Measurements from ENCODE around the gene SCFD2. TPM values are rescaled to one million over a fixed set of nuclear protein-coding genes. Genes with fewer than 3 reads are reported as not detected.
"Not testable (repeated sequence)": the region's sequence is repeated elsewhere in the genome, so short reads cannot be mapped to it uniquely, and the experiment has no call there.

SCFD2 gene
- total RNA-seq, 1 donor from 2014 or later: 18.6 TPM

DNA sequence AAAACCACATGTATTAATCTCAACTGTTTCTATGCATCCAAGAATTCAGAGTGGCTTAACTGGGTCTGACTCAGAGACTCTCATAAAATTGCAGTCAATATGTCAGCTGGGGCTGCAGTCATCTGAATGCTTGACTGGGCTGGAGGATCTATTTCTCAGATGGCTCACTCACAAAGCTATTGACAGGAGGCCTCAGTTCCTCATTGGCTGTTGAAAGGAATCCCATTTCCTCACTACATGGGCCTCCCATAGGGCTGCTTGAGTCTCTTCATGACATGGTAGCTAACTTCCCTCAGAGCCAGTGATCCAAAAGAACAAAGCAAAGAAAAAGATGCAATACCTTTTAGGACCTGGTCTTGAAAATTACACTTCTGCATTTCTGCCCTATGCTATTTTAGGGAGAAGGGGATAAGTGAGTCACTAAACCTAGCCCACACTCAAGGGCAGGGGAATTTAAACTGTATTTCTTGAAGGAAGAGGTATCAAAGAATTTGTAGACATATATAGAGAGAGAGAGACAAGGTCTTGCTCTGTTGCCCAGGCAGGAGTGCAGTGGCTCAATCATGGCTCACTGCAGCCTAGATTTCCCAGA, 9.8 kb downstream of the SCFD2 start:
- Mint-ChIP-seq H3K4me3 (no peak overlapping the region), H3K4me1 (peaks cover 7% of the 10 kb centered on the region), H3K36me3 (ENCODE audit: low read depth) (peaks cover 21% of the 10 kb centered on the region), H3K27me3 (ENCODE audit: low read depth) (no peaks in the 10 kb centered on the region), H3K27ac (ENCODE audit: unreplicated experiment) (no peak overlapping the region), H3K9me3 (peaks cover 9% of the 10 kb centered on the region)
- TF ChIP-seq CTCF (conservative IDR thresholded peaks at IDR 0.05): no peak
- no peak for DNase-seq (ENCODE audit: low read depth, low spot score)

DNA sequence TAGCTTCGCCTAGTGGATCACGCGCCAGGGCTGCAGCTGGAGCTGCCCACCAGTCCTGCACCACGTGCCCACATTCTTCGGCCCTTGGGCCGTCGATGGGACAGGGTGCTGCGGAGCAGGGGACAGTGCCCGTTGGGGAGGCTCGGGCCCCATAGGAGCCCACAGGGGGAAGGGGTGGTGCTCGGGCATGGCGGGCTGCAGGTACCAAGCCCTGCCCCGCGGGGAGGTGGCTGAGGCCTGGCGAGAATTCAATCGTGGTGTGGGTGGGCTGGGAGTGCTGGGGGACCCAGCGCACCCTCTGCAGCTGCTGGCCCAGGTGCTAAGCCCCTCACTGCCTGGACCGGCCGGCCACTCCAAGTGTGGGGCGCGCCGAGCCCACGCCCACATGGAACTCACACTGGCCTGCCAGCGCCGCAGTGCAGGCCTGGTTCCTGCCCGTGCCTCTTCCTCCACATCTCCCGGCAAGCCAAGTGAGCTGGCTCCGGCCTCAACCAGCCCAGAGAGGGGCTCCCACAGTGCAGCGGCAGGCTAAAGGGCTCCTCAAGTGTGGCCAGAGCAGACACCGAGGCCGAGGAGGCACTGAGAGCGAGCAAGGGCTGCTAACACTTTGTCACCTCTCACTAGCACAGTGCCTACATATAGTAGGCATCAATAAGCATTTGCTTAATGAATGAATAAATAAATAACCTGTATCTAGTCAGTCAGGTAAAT, 11.7 kb downstream of the SCFD2 start:
- Mint-ChIP-seq H3K27me3 (ENCODE audit: low read depth) (no peaks in the 10 kb centered on the region), H3K27ac (ENCODE audit: unreplicated experiment) (no peak overlapping the region), H3K4me3 (no peak overlapping the region), H3K9me3 (peaks cover 9% of the 10 kb centered on the region), H3K4me1 (no peaks in the 10 kb centered on the region), H3K36me3 (ENCODE audit: low read depth) (peaks cover 22% of the 10 kb centered on the region)
- no peak for DNase-seq (ENCODE audit: low read depth, low spot score)
- TF ChIP-seq CTCF (conservative IDR thresholded peaks at IDR 0.05): no peak

- no peaks in the 10 kb centered on the region for H3K4me1 Mint-ChIP-seq
- H3K9me3 Mint-ChIP-seq: no peaks in the 10 kb centered on the region
- no peaks in the 10 kb centered on the region for H3K27me3 Mint-ChIP-seq (ENCODE audit: low read depth)
- no peak overlapping the region for H3K4me3 Mint-ChIP-seq
- DNase-seq (ENCODE audit: low read depth, low spot score): no peak
- H3K27ac Mint-ChIP-seq (ENCODE audit: unreplicated experiment): no peak overlapping the region
- TF ChIP-seq CTCF (conservative IDR thresholded peaks at IDR 0.05): no peak
- H3K36me3 Mint-ChIP-seq (ENCODE audit: low read depth): peaks cover 22% of the 10 kb centered on the region
Measured at GRCh38 chr4:53349091-53349491, 16.8 kb downstream of the SCFD2 start.

DNA sequence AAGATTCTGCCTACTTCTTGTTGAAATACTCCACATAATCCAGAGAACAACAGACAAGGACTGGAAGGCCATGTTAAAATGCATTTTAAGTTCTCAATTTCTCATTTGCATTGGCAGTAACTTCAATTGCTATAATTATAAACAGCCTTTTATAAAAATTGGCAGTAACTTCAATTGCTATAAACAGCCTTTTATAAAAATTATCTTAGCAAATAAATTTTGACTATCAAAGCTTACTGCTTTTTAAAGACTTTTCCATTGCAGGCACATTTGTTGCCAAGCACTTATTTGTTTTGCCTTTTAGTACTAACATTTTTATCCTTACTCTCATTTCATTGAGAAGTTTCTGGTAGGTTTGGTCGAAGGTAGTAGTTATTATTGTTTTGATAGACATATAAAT, 17.8 kb downstream of the SCFD2 start:
- TF ChIP-seq CTCF (conservative IDR thresholded peaks at IDR 0.05): no peak
- peaks cover 26% of the 10 kb centered on the region for H3K36me3 Mint-ChIP-seq (ENCODE audit: low read depth)
- H3K9me3 Mint-ChIP-seq: peaks cover 4% of the 10 kb centered on the region

GRCh38 chr4:53346920-53347852, 18.7 kb downstream of the SCFD2 start:
- no peaks in the 10 kb centered on the region for H3K27me3 Mint-ChIP-seq (ENCODE audit: low read depth)
- H3K9me3 Mint-ChIP-seq: peaks cover 10% of the 10 kb centered on the region
- TF ChIP-seq CTCF (conservative IDR thresholded peaks at IDR 0.05): no peak
- peaks cover 30% of the 10 kb centered on the region for H3K36me3 Mint-ChIP-seq (ENCODE audit: low read depth)
- H3K27ac Mint-ChIP-seq (ENCODE audit: unreplicated experiment): no peak overlapping the region
- no peak overlapping the region for H3K4me3 Mint-ChIP-seq
- no peak for DNase-seq (ENCODE audit: low read depth, low spot score)
- no peaks in the 10 kb centered on the region for H3K4me1 Mint-ChIP-seq

More for the DNA sequence above, 17.8 kb downstream of the SCFD2 start:
- Mint-ChIP-seq H3K4me3 (no peak overlapping the region), H3K27ac (ENCODE audit: unreplicated experiment) (no peak overlapping the region), H3K4me1 (no peaks in the 10 kb centered on the region), H3K27me3 (ENCODE audit: low read depth) (no peaks in the 10 kb centered on the region)
- no peak for DNase-seq (ENCODE audit: low read depth, low spot score)

GRCh38 chr4:53346392-53346791, 19.5 kb downstream of the SCFD2 start:
- not testable (repeated sequence) for H3K27ac Mint-ChIP-seq (ENCODE audit: unreplicated experiment); H3K27me3 Mint-ChIP-seq (ENCODE audit: low read depth); DNase-seq (ENCODE audit: low read depth, low spot score)

GRCh38 chr4:53340145-53340544, 25.7 kb downstream of the SCFD2 start:
- not testable (repeated sequence) for H3K4me1 Mint-ChIP-seq; H3K4me3 Mint-ChIP-seq; H3K27ac Mint-ChIP-seq (ENCODE audit: unreplicated experiment); H3K27me3 Mint-ChIP-seq (ENCODE audit: low read depth); DNase-seq (ENCODE audit: low read depth, low spot score)
- Mint-ChIP-seq H3K9me3 (peaks cover 20% of the 10 kb centered on the region), H3K36me3 (ENCODE audit: low read depth) (peaks cover 30% of the 10 kb centered on the region)

More at GRCh38 chr4:53346392-53346791, 19.5 kb downstream of the SCFD2 start:
- not testable (repeated sequence) for H3K4me1 Mint-ChIP-seq, H3K4me3 Mint-ChIP-seq
- Mint-ChIP-seq H3K9me3 (peaks cover 12% of the 10 kb centered on the region), H3K36me3 (ENCODE audit: low read depth) (peaks cover 33% of the 10 kb centered on the region)

DNA sequence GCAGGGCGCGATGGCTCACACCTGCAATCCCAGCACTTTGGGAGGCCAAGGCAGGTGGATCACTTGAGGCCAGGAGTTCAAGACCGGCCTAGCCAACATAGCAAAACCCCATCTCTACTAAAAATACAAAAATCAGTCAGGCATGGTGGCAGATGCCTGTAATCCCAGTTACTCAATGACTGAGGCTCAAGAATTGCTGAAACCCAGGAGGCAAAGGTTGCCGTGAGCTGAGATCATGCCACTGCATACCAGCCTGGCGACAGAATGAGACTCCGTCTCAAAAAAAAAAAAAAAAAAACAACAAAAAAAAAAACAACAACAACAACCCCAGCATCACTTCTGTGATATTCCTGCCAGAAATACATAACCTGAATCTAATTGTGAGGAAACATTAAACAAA, 30.9 kb downstream of the SCFD2 start:
- H3K27me3 Mint-ChIP-seq (ENCODE audit: low read depth); H3K4me1 Mint-ChIP-seq; DNase-seq (ENCODE audit: low read depth, low spot score); H3K27ac Mint-ChIP-seq (ENCODE audit: unreplicated experiment); H3K4me3 Mint-ChIP-seq; H3K9me3 Mint-ChIP-seq: not testable (repeated sequence)
- H3K36me3 Mint-ChIP-seq (ENCODE audit: low read depth): peaks cover 10% of the 10 kb centered on the region
